Forelimb muscle (tissue), 1 donor: ENCODE data around the gene MBNL2. TPM values are rescaled to one million over a fixed set of nuclear protein-coding genes. Genes with fewer than 3 reads are reported as not detected.
"Not testable (repeated sequence)": the region's sequence is repeated elsewhere in the genome, so short reads cannot be mapped to it uniquely, and the experiment has no call there.

Source experiments
- DNase-seq: peaks from one replicate; pipeline ENCODE4 v3.0.0-alpha.2; 2013; ENCODE audit warnings: low read depth
- polyA plus RNA-seq: library from polyadenylated mRNA; unstranded; fragments of 120-200 nt; gene quantifications from one replicate; pipeline ENCODE4 v1.2.1, GENCODE V29; 2013; ENCODE audit not compliant: insufficient read length

The MBNL2 gene
- polyA plus RNA-seq, 1 donor, result 26.5 TPM

- no peak for DNase-seq
These were observed 124.6 kb downstream of the MBNL2 start for GRCh38 chr13:97346561-97347254.

GRCh38 chr13:97347255-97347932, 125.3 kb downstream of the MBNL2 start:
- DNase-seq, result no peak

GRCh38 chr13:97348569-97349100, 126.5 kb downstream of the MBNL2 start:
- no peak for DNase-seq

GRCh38 chr13:97352012-97352411, 129.9 kb downstream of the MBNL2 start:
- not testable (repeated sequence) for DNase-seq

GRCh38 chr13:97352815-97353214, 130.7 kb downstream of the MBNL2 start:
- no peak for DNase-seq

GRCh38 chr13:97353927-97354675, 132.0 kb downstream of the MBNL2 start:
- DNase-seq, result no peak

- no peak for DNase-seq
These were observed 132.7 kb downstream of the MBNL2 start for GRCh38 chr13:97354808-97355207.

- DNase-seq, result no peak
These were observed 134.5 kb downstream of the MBNL2 start for GRCh38 chr13:97356592-97356991.

- DNase-seq, result peak; percentile 40
These were observed 137.3 kb downstream of the MBNL2 start for GRCh38 chr13:97359181-97360057.

GRCh38 chr13:97360610-97361009, 138.5 kb downstream of the MBNL2 start:
- DNase-seq, result no peak

GRCh38 chr13:97364031-97364430, 141.9 kb downstream of the MBNL2 start:
- no peak for DNase-seq

GRCh38 chr13:97364827-97365226, 142.7 kb downstream of the MBNL2 start:
- no peak for DNase-seq

GRCh38 chr13:97366172-97366688, 144.1 kb downstream of the MBNL2 start:
- no peak for DNase-seq

GRCh38 chr13:97367016-97367822, 145.1 kb downstream of the MBNL2 start:
- no peak for DNase-seq

GRCh38 chr13:97369261-97369893, 147.2 kb downstream of the MBNL2 start:
- no peak for DNase-seq

- no peak for DNase-seq
These were observed 149.5 kb downstream of the MBNL2 start for GRCh38 chr13:97371486-97372109.

- no peak for DNase-seq
These were observed 150.8 kb downstream of the MBNL2 start for GRCh38 chr13:97372936-97373335.

- no peak for DNase-seq
These were observed 151.7 kb downstream of the MBNL2 start for GRCh38 chr13:97373787-97374186.

- DNase-seq, result no peak
These were observed 154.8 kb downstream of the MBNL2 start for GRCh38 chr13:97376981-97377380.
